ENCODE results near the gene FAM120AOS.

The FAM120AOS gene

DNA sequence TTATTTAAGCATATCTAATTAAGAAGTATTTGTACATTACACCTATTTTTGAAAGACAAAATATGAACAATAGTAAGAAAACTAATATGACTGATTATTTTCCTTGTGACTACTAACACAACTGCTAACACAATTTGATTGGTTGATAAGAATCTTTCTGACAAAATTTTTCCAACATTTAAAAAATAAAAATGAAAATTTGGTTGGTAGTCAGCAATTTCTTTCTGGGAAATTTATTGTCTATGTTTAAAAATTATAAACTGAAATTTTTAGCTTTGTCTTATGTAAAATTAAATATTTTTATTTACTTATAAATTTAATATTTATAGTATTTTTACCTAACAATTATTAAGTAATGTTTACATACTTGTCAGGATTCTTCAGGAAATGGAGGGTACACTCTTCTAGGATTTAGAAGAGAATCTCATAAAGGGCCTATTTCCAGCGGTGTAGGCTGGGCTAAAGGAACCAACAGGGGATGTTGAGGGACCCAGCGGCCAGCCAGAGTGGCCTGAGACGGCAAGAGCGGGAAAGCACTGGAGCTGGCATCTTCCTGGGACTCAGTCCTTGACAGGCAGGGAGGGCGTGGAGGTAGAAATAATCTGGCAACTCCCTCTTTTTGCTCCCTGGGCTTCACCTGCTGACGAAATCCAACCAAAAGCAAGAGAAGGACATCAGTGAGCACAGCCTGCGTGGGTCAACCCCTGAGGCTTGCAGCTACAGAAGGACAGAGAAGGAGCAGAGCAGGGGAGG is 16.6 kb downstream of the FAM120AOS start:
- ATAC-seq = no peak

DNA sequence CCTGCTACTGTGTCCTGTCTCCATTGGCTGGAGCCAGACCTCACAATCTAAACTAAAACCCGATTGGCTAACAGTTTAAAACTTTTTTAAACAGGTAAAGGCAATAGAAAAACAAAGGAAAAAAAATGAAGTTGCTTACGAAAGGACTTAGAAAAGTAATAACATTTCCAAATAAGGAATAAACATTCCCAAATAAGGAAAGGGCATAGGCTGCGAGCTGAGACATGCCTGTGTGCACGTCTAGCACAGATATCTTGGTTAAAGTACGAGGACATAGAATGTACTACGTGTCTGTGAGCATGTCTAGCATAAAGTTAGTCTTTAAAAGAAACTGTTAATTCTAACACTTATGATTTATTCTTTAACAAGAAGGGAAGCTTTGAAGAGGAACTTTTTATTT is 17.2 kb downstream of the FAM120AOS start:
- no peak for ATAC-seq

GRCh38 chr9:93435386-93435785 is 18.0 kb downstream of the FAM120AOS start:
- ATAC-seq = no peak

DNA sequence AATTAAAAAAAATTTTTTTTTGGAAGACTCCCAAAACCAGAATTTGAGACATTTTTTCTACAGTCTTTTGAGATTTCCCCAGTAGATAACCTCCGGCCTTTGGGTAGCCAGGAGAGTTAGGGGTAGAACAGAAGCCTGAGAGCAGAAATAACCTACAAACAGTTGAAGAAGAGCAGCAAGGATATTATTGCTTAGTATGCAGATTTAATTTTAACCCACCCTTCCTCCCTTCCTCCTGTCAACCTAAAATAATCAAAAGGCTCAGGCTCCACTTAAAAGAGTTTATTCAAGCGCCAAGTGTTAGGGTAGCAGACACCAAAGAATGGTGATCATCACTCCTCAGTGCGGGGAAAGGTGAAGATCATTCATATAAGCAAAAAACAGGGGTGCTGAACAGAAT is 19.3 kb downstream of the FAM120AOS start:
- ATAC-seq = no peak

- ATAC-seq = no peak
Observed at GRCh38 chr9:93432964-93433363, 20.4 kb downstream of the FAM120AOS start.

DNA sequence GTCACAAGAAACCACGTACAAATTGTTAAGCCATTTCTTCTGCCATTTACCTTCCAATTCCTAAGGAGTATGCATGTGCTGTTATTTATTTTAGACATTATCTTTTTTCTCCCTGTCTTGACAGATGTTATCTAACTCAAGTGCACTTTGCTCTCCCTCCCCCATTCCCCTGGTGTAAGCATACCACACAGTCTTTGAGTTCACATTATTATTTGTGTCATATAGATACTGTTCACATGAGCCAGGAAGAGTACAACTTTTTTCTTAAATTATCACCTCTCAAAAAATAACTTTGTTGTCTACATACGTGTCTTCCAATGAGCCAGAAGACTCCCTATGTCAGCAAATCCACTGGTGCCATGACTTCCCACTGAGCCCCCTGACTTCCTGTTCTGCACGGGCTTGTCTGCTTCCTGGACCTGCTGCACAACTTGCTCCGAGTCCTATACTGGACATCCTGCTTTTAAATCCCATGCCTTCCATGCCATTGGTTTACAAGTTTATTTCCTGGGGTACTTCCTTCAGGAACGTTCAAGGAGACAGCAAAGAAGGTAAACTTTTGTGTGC is 21.8 kb downstream of the FAM120AOS start:
- no peak for ATAC-seq

DNA sequence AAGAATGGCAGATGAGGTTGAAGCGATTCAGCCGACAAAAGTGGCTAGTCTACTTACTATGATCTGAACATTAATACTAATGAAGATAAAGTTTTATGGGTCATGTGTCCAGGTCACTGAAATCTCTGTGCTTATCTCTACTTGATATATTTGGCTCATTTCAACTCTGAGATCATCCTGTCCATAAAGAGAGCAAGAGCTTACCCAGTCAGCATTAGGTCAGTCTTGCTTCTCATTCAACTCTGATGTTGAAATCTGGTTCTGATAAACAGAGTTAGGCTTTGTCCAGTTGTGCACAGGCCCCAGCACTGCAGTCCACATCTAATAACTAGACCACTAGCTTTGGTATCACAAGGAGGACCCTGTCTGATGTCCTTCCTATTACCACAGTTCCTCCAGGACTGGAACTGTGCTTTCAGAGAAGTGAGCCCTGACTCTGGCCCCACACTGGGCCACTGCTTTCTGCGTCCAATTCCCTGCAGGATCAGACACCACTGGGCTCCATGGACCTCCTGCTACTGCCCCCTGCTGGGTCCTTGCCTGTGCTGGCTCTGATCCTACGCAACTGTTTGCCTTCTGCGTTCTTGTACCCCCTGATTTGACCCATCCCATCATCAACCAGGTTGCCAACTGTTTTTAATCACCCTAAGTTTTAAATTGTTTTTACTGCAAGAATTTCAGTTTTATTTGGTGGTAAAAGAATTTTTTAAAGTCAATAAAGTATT is 25.6 kb downstream of the FAM120AOS start:
- no peak for ATAC-seq

GRCh38 chr9:93422977-93423616 is 30.3 kb downstream of the FAM120AOS start:
- ATAC-seq = no peak

DNA sequence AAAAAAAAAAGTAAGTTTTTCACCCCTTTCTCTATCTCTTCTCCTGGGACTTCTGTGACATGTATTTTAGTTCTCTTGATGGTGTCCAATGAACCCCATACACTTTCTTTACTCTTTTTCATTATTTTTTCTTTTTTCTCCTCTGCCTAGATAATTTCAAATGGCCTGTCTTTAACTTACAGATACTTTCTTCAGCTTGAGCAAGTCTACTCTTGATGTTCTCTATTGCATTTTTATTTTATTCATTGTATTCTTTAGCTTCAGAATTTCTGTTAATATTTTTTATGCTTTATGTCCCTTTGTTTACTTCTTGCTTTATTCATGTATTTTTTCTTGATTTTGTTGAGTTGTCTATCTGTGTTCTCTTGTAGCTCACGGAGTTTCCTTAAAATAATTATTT is 34.4 kb downstream of the FAM120AOS start:
- ATAC-seq = no peak

DNA sequence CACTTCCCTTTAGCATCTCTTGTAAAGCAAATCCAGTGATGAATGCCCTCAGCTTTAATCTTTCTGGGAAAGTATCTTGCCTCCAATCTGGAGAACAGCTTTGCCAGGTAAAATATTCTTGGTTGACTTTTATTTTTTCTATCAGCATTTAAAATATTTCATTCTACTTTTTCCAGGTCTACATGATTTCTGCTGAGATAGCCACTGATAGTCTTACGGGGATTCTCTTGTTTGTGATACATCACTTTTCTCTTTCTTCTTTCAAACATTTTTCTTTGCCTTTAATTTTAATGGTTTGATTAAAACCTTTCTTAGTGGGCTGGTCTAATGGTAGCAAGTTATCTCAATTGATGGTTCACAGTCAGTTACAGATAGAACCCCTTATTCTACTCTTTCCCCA is 35.8 kb downstream of the FAM120AOS start:
- no peak for ATAC-seq

GRCh38 chr9:93416530-93417235 is 36.7 kb downstream of the FAM120AOS start:
- ATAC-seq = no peak

GRCh38 chr9:93415176-93415690 is 38.1 kb downstream of the FAM120AOS start:
- no peak for ATAC-seq

DNA sequence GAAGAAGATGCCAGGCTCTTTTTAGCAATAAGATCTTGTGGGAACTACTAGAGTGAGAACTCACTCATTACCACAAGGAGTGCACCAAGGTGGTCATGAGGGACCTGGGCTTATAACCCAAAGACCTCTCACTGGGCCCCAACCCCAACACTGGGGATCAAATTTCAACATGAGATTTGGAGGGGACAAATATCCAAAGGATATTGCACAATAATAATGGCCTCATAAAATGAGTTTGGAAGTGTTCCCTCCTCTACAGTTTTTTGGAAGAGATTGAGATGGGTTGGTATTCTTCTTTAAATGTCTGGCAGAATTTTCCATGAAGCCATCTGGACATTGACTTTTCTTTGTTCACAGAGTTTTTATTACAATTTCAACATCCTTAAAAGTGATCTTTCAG is 39.9 kb downstream of the FAM120AOS start:
- ATAC-seq = no peak

- ATAC-seq = no peak
Observed at GRCh38 chr9:93406371-93406770, 47.0 kb downstream of the FAM120AOS start.

DNA sequence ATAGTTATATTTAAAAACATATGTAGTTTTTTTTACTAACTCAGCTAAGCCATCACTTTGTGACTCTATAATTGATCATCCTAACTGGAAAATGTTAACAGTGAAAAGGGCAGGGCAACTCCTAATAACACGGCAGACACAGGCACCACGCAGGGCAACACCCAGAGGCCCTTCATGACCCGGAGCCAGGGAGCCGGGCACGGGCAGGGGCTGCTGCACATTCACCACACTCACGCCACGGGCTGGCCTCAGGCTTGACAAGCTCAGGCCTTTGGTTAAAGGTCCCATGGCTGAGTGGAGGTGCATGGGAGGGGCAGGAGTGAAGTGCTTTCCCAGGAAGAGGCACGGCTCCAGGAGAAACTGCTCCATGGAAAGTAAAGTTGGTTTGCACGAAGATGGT is 54.9 kb downstream of the FAM120AOS start:
- ATAC-seq = no peak

- ATAC-seq = no peak
Observed at GRCh38 chr9:93397661-93398373, 55.6 kb downstream of the FAM120AOS start.
